Bone marrow (tissue), 2 donors: Measurements from ENCODE around the gene RALA.
A peak's percentile ranks its signal among the peaks of the same experiment; 100 is the strongest.
"Not testable (repeated sequence)": the region's sequence is repeated elsewhere in the genome, so short reads cannot be mapped to it uniquely, and the experiment has no call there.

ENCODE experiments used
- DNase-seq, 2 donors: peaks; one replicate each; lab custom pipeline; 2025; lab: John Stamatoyannopoulos, UW

The RALA gene

DNA sequence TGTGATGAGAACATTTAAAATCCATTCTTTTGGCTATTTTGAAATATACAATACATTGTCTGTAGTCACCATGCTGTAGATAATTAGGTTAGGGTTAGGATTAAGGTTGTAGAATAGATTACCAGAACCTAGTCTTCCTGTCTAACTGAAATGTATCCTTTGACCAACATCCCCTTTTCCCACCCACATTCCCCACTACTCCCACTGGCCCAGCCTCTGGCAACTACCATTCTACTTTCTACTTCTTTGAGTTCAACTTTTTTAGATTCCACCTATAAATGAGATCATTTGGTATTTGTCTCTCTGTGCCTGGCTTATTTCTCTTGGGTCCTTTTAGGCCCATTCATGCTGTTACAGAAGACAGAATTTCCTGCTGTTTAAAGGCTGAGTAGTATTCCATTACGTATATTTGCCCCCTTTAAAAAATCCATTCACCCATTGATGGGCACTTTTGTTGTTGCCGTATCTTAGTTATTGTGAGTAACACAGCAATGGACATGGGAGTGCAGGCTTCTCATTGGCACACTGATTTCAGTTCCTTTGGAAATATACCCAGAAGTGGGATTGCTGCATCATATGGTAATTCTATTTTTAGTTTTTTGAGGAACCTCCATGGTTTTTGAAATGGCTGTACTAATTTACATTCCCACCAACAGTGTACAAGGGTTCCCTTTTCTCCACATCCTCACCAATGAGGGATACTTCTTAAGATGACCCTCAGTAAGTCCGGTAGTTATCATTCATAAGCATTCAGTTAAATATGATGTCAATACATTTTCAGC is 104.0 kb downstream of the RALA start:
- DNase-seq, result no peak

- DNase-seq, result peak; percentile 93 to 95
These were observed 109.7 kb downstream of the RALA start for GRCh38 chr7:39732837-39733804.

DNA sequence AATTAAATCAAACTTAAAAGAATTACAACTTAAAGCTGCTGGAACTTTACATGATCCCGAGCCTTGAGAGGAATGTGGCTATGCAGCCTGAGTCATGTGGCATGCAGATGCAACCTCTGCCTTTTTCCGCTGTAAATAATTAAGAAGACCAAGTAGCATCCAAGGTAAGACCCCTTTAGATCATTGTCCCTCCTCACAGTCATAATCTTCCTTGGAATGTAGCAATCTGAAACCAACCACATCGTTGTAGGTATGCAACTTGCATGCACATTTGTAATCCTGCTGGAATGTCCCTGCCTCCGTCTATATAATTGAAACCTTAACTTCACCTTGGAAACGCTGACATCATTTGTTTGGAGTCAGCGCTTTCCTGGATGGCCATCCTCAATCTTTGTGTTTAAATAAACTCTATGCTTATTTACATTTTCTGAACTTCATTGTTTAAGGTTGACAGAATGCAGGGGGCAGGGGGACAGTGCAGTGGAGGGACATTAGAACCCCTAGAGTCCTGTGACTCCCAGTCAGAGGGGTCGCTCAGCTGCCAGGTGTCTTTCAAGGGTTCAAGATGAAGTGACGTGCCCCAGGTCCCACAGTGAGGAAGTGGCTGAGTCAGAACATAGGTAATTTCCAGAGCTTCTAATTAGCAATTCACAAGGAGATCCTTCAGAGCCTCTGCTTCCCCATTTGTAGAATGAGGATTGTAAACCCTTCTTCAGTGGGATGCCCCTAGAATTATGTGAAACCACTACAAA is 110.7 kb downstream of the RALA start:
- DNase-seq, result no peak

DNA sequence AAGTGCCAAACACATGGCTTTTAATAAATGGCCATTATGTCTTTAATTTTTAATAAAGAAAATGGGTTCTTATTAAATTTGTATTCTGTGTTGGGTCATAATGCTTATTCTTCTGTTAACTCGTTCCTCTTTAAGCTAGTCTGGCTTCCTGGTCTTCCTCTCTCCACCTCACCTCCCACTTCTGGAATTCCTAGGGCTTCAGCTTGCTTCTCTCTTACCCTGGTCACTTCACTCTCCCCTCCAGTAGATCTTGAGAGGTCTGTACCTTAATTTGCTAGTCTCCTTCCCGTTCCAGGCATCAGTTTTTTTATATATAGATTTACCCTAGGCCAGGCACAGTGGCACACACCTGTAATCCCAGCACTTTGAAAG is 111.2 kb downstream of the RALA start:
- DNase-seq, result no peak

- DNase-seq, result no peak
These were observed 112.5 kb downstream of the RALA start for GRCh38 chr7:39735903-39736302.

DNA sequence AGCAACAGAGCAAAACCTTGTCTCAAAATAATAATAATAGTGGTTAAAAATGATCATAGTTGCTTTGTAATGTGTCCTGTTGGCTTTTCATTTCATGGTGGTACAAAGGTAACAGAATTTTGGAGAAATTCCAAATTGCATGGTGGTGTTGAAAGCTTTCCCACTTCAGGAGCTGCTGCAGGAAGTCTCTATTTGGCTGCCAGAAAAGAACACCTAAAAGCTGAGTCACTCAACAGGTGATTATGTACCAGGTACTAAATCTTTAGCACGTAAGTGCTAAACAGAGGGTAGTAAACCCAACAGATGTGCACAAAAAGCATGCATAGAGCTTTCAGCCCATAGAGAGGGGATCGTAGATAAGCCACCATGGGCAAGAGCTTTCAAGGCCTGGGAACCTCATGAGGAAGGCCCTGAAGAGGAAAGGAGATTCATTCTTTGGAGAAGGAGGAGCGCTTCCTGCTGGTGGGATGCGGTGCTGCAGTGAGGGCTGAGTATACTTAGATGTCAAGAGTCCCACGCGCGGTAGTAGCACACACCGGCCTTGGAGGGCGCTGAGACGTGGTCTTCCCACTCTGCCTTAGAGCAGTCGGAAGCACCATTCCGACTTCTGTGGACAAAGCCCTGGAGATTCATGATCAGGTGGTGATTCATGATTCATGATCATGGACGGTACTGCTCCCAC is 118.7 kb downstream of the RALA start:
- DNase-seq, result peak; percentile 5 to 27

GRCh38 chr7:39744620-39745019 is 121.2 kb downstream of the RALA start:
- DNase-seq, result no peak

- DNase-seq, result no peak
These were observed 121.9 kb downstream of the RALA start for GRCh38 chr7:39745320-39745719.

DNA sequence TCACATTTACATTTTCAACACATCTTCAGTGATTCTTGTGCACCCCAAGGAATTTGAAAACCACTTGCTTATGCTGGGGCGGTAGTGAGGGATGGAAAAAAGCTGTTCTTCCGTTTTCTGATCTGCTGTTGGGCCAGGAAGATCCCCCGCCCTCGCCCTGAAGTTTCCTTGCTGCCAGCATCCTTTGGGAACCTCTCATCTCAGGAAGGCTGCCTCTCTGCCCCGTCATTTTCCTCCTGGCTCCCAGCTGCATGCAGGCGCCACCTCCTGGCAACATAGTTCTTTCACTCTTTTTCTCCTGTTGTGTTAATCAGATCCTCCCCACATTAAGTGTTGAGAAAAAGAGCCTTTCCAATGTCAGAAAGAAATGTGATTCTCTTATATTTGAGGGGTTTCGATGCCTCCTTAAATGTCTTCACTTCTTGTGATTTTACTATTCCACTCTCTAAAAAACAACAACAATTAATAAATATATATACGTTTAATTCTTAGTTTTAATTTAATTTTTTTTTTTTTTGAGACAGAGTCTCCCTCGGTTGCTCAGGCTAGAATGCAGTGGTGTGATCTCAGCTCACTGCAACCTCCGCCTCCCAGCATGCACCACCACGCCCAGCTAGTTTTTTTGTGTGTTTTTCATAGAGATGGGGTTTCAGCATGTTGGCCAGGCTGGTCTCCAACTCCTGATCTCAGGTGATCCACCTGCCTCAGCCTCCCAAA is 122.9 kb downstream of the RALA start:
- peak; percentile 6 to 77 for DNase-seq

DNA sequence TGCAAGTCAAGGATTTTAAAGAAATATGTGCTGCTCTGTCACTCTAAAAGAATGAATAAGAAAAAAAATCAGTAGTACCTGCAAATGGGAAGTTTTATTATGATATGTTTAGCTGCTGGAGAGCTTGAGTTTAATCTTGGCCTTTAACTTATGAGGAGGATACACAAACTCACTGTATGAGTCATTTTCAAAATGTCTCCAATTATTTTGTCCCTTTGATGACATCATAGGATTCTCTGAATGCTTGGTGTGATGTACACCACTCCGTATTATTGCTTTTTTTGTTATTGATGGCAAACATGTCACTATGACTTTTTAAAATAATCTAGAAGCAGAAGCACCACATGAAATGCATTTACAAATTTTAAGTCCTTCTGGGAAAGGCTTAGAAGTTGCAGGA is 125.8 kb downstream of the RALA start:
- no peak for DNase-seq

- DNase-seq, result no peak
These were observed 126.3 kb downstream of the RALA start for GRCh38 chr7:39749717-39750116.

DNA sequence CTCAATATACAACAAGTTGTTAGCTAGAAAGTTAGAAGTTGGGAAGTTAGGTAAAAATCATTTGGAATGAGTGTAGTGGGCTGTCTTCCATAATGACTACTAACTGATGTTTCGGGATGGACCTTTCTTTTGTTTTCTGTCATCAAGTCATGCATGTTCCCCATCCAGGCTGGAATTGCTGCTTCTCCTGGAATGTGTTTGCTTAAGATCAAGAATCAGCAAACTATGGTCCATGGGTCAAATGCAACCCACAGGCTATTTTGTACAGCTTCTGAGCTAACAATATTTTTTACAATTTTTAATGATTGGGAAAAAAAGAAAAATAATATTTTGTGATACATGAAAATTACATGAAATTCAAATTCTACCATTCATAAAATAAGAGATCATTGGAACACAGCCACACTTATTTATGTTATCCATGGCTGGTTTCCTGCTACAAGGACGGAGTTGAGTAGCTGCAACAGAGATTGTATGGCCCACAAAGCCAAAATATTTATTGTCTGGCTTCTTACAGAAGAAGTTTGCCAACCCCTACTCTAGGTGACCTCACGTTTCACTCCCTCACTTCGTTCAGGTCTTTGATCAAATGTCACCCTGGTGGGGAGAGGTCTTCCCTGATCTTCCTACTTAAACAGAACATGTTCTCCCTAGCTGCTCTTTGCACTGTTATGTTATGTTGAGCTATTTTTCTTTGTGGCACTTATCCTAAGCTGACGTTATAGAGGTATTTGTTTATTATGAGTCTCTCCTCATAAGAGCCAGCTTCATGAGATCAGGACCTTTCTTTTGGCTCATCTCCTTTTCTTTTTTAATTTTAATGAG is 127.1 kb downstream of the RALA start:
- DNase-seq, result no peak

DNA sequence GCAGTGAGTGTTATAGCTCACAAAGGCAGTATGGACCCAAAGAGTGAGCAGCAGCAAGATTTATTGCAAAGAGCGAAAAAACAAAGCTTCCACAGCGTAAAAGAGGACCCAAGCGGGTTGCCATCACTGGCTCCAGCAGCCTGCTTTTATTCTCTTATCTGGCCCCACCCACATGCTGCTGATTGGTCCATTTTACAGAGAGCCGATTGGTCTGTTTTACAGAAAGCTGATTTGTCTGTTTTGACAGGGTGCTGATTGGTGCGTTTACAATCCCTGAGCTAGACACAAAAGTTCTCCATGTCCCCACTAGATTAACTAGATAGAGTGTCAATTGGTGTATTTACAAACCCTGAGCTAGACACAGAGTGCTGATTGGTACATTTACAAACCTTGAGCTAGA is 129.9 kb downstream of the RALA start:
- DNase-seq, result not testable (repeated sequence)

- DNase-seq, result no peak
These were observed 130.5 kb downstream of the RALA start for GRCh38 chr7:39753823-39754325.

DNA sequence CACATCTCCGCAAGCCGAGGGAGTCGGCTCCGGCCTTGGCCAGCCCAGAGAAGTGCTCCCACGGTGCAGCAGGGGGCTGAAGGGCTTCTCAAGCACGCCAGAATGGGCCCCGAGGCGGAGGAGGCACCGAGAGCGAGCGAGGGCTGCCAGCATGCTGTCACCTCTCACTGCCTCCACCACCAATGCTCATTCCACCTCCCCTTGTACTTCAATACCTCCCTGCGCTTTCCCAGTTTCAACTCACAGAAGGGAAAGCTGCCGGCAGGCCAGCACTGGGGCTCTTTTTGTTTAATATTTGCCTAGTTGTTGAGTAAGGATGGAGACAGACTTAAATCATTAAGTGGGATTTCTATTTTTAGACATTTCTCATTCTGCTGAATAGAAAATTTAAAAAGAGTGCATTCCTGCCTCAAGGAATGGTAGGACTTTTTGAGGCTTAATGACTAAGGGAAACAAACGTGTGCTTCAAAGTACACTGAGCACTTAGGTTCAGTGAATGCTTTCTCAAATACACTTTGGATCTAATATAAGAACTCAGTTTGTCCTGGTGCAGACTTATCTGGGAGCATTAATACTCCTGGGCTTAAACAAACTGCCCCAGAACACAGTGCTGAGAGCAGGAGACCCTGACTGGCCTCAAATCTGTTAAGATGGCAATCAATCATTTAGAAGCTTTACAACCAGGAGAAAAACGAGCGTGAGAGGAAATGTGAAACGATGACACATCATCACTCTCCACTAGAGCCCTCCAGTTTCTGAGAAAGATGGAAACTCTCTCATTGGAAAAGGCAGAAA is 131.2 kb downstream of the RALA start:
- DNase-seq, result peak in 1 of 2 donors; percentile 22

GRCh38 chr7:39757604-39758003 is 134.2 kb downstream of the RALA start:
- DNase-seq, result no peak
